Measurements from ENCODE around the gene MFSD12. TPM values are rescaled to one million over a fixed set of nuclear protein-coding genes. Genes with fewer than 3 reads are reported as not detected.
A peak's percentile ranks its signal among the peaks of the same experiment; 100 is the strongest.

The MFSD12 gene
- total RNA-seq, 1 donor from 2014 or later, result 95.9 TPM

DNA sequence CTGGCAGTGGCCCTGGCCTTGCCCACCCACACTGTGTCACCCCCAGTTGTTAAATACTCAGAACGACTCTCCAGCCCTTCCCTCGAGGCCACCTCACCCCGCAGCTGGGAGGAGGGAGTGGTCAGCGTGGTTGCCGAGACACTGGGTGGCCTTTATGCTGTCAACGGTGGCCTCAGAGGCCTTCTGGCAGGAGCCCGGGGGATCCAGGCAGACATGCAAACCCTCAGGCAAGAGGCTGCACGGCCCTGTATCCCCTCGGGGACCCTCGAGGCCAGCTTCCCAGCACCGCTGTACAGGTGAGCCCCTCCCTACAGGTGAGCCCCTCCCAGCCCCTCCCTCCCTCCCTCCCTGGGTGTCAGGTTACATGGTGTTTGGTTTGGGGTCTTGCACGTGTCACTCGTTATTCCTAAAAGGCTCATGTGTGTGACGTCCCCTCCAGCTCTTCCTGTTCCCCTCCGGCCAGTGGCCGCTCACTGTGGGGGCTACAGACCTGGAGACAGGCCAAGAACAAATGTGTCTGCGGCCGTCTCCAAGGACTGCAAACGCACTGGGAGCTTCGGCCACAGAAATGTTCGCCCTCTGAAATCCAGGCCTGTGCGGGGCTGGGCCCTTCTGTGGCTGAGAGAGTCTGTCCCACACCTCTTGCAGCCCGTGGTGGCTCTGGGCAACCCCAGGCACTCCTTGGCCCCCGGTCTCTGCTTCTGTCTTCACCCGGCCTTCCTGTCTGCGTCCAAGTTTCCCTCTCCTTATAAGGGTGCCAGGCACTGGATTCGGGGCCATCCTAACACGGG, 18.2 kb downstream of the MFSD12 start, which contains the start of gene TEKTIP1:
TSS of gene TEKTIP1 (plus strand) at position 210 of the 791 bp plus-strand sequence. CDS start at position 214, 4 bp downstream.
- Histone ChIP-seq H3K9me3 (no peaks in the 10 kb centered on the region), H3K27me3 (no peaks in the 10 kb centered on the region), H3K4me3 (no peak within 1 kb of the TSS), H3K36me3 (peaks cover 25% of the 10 kb centered on the region), H3K4me1 (no peaks in the 10 kb centered on the region), H3K27ac (no peak within 1 kb of the TSS)
- ATAC-seq (no peak), DNase-seq (peak; percentile 58)
- intact Hi-C loops (cut with DNase I), result no loop called here
- no peak for TF ChIP-seq CTCF (IDR thresholded peaks at IDR 0.05)

GRCh38 chr19:3538258-3538929, 19.0 kb downstream of the MFSD12 start:
- no peak for DNase-seq
- TF ChIP-seq CTCF (IDR thresholded peaks at IDR 0.05), result no peak
- peaks cover 32% of the 10 kb centered on the region for H3K36me3 ChIP-seq
- H3K27me3 ChIP-seq, result no peaks in the 10 kb centered on the region
- no peak for ATAC-seq
- H3K4me1 ChIP-seq, result no peaks in the 10 kb centered on the region
- no peak overlapping the region for H3K27ac ChIP-seq
- no peaks in the 10 kb centered on the region for H3K9me3 ChIP-seq
- intact Hi-C loops (cut with DNase I), result no loop called here
- no peak overlapping the region for H3K4me3 ChIP-seq

GRCh38 chr19:3537438-3538240, 19.7 kb downstream of the MFSD12 start:
- TF ChIP-seq CTCF (IDR thresholded peaks at IDR 0.05), result no peak
- ATAC-seq (peak; percentile 12), DNase-seq (peak; percentile 59)
- no peaks in the 10 kb centered on the region for H3K27me3 ChIP-seq
- no peaks in the 10 kb centered on the region for H3K4me1 ChIP-seq
- no peak overlapping the region for H3K27ac ChIP-seq
- intact Hi-C loops (cut with DNase I), result no loop called here
- H3K36me3 ChIP-seq, result peaks cover 39% of the 10 kb centered on the region
- H3K9me3 ChIP-seq, result no peaks in the 10 kb centered on the region
- H3K4me3 ChIP-seq, result no peak overlapping the region

DNA sequence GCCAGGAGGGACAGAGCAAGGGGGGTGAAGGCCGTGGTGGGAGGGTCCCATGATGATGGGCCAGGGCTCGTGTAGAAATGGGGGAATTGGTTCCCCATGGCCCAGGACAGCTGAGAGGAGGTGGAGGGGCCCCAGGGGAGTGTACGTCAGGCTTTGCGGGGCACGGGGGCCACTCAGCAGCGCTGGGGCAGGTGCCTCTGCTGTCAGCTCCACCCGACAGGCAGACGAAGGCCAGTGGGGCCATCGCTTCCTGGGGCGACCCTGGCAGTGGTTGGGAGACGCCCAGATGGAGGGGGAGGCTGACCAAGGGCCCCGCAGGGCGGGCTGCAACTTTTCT, 20.3 kb downstream of the MFSD12 start:
- Histone ChIP-seq H3K27ac (no peak overlapping the region), H3K9me3 (no peaks in the 10 kb centered on the region), H3K4me1 (no peaks in the 10 kb centered on the region), H3K36me3 (peaks cover 45% of the 10 kb centered on the region), H3K27me3 (no peaks in the 10 kb centered on the region), H3K4me3 (no peak overlapping the region)
- DNase-seq (no peak), ATAC-seq (no peak)
- intact Hi-C loops (cut with DNase I), result no loop called here
- no peak for TF ChIP-seq CTCF (IDR thresholded peaks at IDR 0.05)

- Histone ChIP-seq H3K4me3 (no peak overlapping the region), H3K27ac (no peak overlapping the region), H3K36me3 (peaks cover 50% of the 10 kb centered on the region)
Measured at GRCh38 chr19:3536429-3537100, 20.8 kb downstream of the MFSD12 start.

More at GRCh38 chr19:3536429-3537100, 20.8 kb downstream of the MFSD12 start:
- intact Hi-C loops (cut with DNase I), result no loop called here
- Histone ChIP-seq H3K9me3 (no peaks in the 10 kb centered on the region), H3K4me1 (no peaks in the 10 kb centered on the region), H3K27me3 (no peaks in the 10 kb centered on the region)
- no peak for TF ChIP-seq CTCF (IDR thresholded peaks at IDR 0.05)
- no peak for ATAC-seq
- DNase-seq, result no peak
